GM21825 (cell line): ENCODE measurements around the gene TXNRD1.
"Not testable (repeated sequence)": the region's sequence is repeated elsewhere in the genome, so short reads cannot be mapped to it uniquely, and the experiment has no call there.

Experiments
- ATAC-seq: cut with Tn5 transposase; IDR thresholded peaks from one replicate; pipeline ENCODE4 v1.9.1; 2021; ENCODE audit warnings: mild to moderate bottlenecking, moderate library complexity; ENCODE audit not compliant: unreplicated experiment

The TXNRD1 gene

DNA sequence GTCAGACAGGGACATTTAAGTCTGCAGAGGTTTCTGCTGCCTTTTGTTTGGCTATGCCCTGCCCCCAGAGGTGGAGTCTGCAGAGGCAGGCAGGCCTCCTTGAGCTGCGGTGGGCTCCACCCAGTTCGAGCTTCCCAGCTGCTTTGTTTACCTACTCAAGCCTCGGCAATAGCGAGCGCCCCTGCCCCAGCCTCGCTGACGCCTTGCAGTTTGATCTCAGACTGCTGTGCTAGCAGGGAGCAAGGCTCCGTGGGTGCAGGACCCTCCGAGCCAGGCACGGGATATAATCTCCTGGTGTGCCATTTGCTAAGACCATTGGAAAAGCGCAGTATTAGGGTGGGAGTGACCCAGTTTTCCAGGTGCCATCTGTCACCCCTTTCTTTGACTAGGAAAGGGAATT, 178.5 kb downstream of the TXNRD1 start:
- not testable (repeated sequence) for ATAC-seq
